ENCODE data around the gene PACS2.

- no peak for TF ChIP-seq TCF7L2 (IDR thresholded peaks at IDR 0.05; ENCODE audit: low read depth, low read length)
- TF ChIP-seq CTCF (IDR thresholded peaks at IDR 0.05): no peak
- TF ChIP-seq POLR2AphosphoS5 (IDR thresholded peaks at IDR 0.05; ENCODE audit: low read depth, low read length): no peak
- no peak for TF ChIP-seq REST (IDR thresholded peaks at IDR 0.05; ENCODE audit: insufficient read depth in 1 of 2, low read depth in 2 of 2, low read length in 1 of 2)
Observed at GRCh38 chr14:105398726-105399465, 84.3 kb downstream of the PACS2 start.
